Gastroesophageal sphincter (tissue), 4 donors: ENCODE measurements around the gene IFT80. TPM values are rescaled to one million over a fixed set of nuclear protein-coding genes. Genes with fewer than 3 reads are reported as not detected.

Source experiments
- ATAC-seq: fragments of 150-250 bp; one replicate; pipeline ENCODE4 v1.9.1; 2016; ENCODE audit warnings: mild to moderate bottlenecking, moderate library complexity
- H3K27ac ChIP-seq, 4 donors: fragments of 200-600 bp; sonication (generic) in 3 of 4; 1 replicate in 3 of 4; 2 replicates in 1 of 4; pipeline ENCODE4 v1.5.1; 2016 to 2019
- H3K27me3 ChIP-seq: fragments of 200-600 bp; sonication (generic); one replicate; pipeline ENCODE4 v1.5.1; 2019
- H3K36me3 ChIP-seq, 2 donors: fragments of 200-600 bp; sonication (generic); one replicate each; pipeline ENCODE4 v1.5.1; 2019; ENCODE audit warnings: control low read depth in 1 of 2
- H3K4me1 ChIP-seq, 3 donors: fragments of 200-600 bp; sonication (generic); 1 replicate in 2 of 3; 2 replicates in 1 of 3; pipeline ENCODE4 v1.5.1; 2016 to 2019; ENCODE audit warnings: control low read depth in 2 of 3
- H3K4me3 ChIP-seq, 2 donors: fragments of 200-600 bp; sonication (generic); one replicate each; pipeline ENCODE4 v1.5.1; 2019; ENCODE audit warnings: mild to moderate bottlenecking in 1 of 2, moderate library complexity in 1 of 2
- H3K9me3 ChIP-seq, 3 donors: fragments of 200-600 bp; sonication (generic); one replicate each; pipeline ENCODE4 v1.5.1; 2017 to 2019; ENCODE audit warnings: control low read depth in 2 of 3
- CTCF ChIP-seq, 4 experiments: fragments of 200-600 bp in 2 of 4; fragments of 450-650 bp in 2 of 4; sonication (generic) in 1 of 4; IDR thresholded peaks; one replicate each; pipeline ENCODE4 v1.5.1; 2017 to 2019; ENCODE audit warnings: antibody characterized with exemption in 4 of 4, mild to moderate bottlenecking in 2 of 4, moderate library complexity in 2 of 4
- EP300 ChIP-seq: sonication (generic); formaldehyde crosslinking; IDR thresholded peaks from one replicate; pipeline ENCODE4 v1.6.1; 2017; ENCODE audit warnings: antibody characterized with exemption, mild to moderate bottlenecking
- POLR2A ChIP-seq, 2 donors: fragments of 450-650 bp; IDR thresholded peaks; one replicate each; pipeline ENCODE4 v1.6.1; 2017; ENCODE audit warnings: antibody characterized with exemption in 2 of 2, mild to moderate bottlenecking in 2 of 2, moderate library complexity in 1 of 2
- POLR2AphosphoS5 ChIP-seq: sonication (generic); formaldehyde crosslinking; IDR thresholded peaks from one replicate; pipeline ENCODE4 v1.6.1; 2017; ENCODE audit warnings: antibody characterized with exemption
- WGBS, 2 donors: methylation state at CpG; one replicate each; pipeline ENCODE4 v1.1.5; 2018; ENCODE audit warnings: low coverage in 1 of 2; 5-methylcytosine and 5-hydroxymethylcytosine counted together
- total RNA-seq, 4 donors: library from RNA; depleted of rRNA; stranded (reverse); fragments of >200 nt; gene quantifications; one replicate each; pipeline ENCODE4 v1.1.0, GENCODE V29; 2016

IFT80 gene
- total RNA-seq, 4 donors from 2014 or later = 14.9 to 36.6 (median 20.1) TPM

DNA sequence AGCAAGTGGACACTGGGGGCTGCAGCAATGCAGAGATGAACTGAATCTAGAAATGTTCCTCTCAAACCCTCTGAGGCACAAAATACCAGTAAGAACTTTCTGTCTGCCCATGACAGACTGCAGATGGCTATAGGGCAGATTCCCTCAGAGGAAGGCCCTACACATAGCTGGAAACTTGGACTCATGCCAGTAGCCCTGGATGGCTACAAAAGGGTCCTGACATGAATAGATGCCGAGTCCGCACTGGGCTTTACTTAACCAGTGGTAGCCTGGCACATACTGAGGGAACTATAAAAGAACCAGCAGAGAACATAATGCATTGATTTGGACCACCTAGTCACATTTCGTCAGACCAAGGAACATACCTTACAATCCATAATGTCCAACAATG, 107.1 kb downstream of the IFT80 start:
- ATAC-seq = no peak
- H3K36me3 ChIP-seq = peaks cover 0 to 27% of the 10 kb centered on the region in 2 donors

DNA sequence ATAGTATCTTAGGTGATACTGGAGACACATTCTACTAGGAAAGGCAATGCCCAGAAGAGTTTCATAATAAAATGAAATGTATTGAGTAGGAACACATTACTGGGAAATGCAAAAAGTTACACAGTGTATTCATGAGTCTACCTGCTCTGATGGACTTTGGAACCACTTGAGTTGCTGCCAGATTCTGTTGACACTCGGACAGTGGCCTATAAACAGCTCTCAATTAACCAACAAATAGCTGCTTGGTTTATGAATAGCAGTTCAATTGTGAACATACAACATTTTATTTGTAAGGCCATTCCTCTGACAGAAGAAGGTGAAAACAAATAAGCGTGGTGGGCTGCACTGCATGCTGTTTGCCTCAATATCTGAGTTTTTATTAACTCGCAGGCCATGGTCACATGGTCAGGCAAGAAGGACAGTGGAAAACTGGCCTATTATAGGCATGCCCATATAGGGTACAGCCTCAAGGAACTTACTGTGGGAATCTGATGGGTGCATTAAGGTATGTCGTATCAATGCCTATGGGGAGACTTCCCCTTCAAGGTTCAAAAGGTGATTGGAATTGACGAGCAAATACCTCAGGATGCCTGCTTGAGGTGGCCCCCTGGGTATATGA, 107.6 kb downstream of the IFT80 start:
- no peak overlapping the region for H3K27ac ChIP-seq
- TF ChIP-seq POLR2AphosphoS5 = no peak
- TF ChIP-seq CTCF (IDR thresholded peaks at IDR 0.05) = no peak
- no peak for ATAC-seq
- 87 to 94% methylated on average over 3 to 4 of the region's 5 CpGs for WGBS, 2 donors
- H3K36me3 ChIP-seq = peaks cover 0 to 29% of the 10 kb centered on the region in 2 donors
- no peaks in the 10 kb centered on the region for H3K27me3 ChIP-seq
- no peaks in the 10 kb centered on the region for H3K4me1 ChIP-seq
- no peaks in the 10 kb centered on the region for H3K9me3 ChIP-seq
- no peak overlapping the region for H3K4me3 ChIP-seq

More for the DNA sequence above, 107.1 kb downstream of the IFT80 start:
- Histone ChIP-seq H3K27ac (no peak overlapping the region), H3K4me1 (no peaks in the 10 kb centered on the region), H3K9me3 (no peaks in the 10 kb centered on the region), H3K27me3 (no peaks in the 10 kb centered on the region), H3K4me3 (no peak overlapping the region)
- 75 to 87% methylated on average over 3 of the region's 3 CpGs for WGBS, 2 donors
- TF ChIP-seq POLR2A (IDR thresholded peaks at IDR 0.05) = no peak
- no peak for TF ChIP-seq EP300
- TF ChIP-seq CTCF (IDR thresholded peaks at IDR 0.05) = no peak
- TF ChIP-seq POLR2AphosphoS5 = no peak

- Histone ChIP-seq H3K27ac (no peak overlapping the region), H3K4me1 (no peaks in the 10 kb centered on the region), H3K4me3 (no peak overlapping the region), H3K9me3 (no peaks in the 10 kb centered on the region), H3K27me3 (no peaks in the 10 kb centered on the region), H3K36me3 (peaks cover 0 to 20% of the 10 kb centered on the region in 2 donors)
- no peak for ATAC-seq
- 100% methylated on average over 1 of the region's 1 CpG for WGBS, 2 donors
- TF ChIP-seq CTCF (IDR thresholded peaks at IDR 0.05) = no peak
- no peak for TF ChIP-seq EP300
- TF ChIP-seq POLR2AphosphoS5 = no peak
- no peak for TF ChIP-seq POLR2A (IDR thresholded peaks at IDR 0.05)
Observed at GRCh38 chr3:160287666-160288065, 111.4 kb downstream of the IFT80 start.

GRCh38 chr3:160286231-160286630, 112.8 kb downstream of the IFT80 start:
- Histone ChIP-seq H3K36me3 (peaks cover 0 to 17% of the 10 kb centered on the region in 2 donors), H3K9me3 (no peaks in the 10 kb centered on the region), H3K4me1 (no peaks in the 10 kb centered on the region), H3K27me3 (no peaks in the 10 kb centered on the region), H3K27ac (no peak overlapping the region), H3K4me3 (no peak overlapping the region)
- no peak for TF ChIP-seq EP300
- TF ChIP-seq POLR2A (IDR thresholded peaks at IDR 0.05) = no peak
- TF ChIP-seq POLR2AphosphoS5 = no peak
- TF ChIP-seq CTCF (IDR thresholded peaks at IDR 0.05) = no peak
- ATAC-seq = no peak
- 40 to 71% methylated on average over 1 of the region's 1 CpG for WGBS, 2 donors

DNA sequence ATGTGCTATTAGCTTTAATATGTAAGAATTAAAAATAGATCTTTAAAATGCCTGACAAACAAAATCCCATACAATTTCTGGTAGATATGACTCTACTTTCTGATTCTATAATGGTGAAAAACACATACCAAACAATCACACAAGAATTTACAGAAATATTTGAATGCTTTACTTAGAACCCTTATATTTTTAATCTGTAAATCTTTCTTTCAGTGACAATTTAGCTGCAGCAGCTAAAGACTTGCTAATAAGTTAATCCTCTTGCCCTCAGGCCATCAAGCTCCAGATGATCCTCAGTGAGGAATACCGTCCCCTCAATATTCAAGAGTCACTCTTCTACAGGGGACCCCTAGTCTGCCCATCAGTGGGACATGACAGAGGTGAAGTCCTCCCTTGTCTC, 118.2 kb downstream of the IFT80 start:
- no peak for TF ChIP-seq EP300
- TF ChIP-seq POLR2A (IDR thresholded peaks at IDR 0.05) = no peak
- no peak for TF ChIP-seq POLR2AphosphoS5
- TF ChIP-seq CTCF (IDR thresholded peaks at IDR 0.05) = no peak
- no peak for ATAC-seq
- WGBS, 2 donors = 94% methylated on average over 1 of the region's 1 CpG; no CpG with 5 or more reads in 1 of the 2 donors
- no peak overlapping the region for H3K27ac ChIP-seq
- peaks cover 0 to 40% of the 10 kb centered on the region in 2 donors for H3K36me3 ChIP-seq
- H3K4me1 ChIP-seq = no peaks in the 10 kb centered on the region
- no peak overlapping the region for H3K4me3 ChIP-seq
- no peaks in the 10 kb centered on the region for H3K27me3 ChIP-seq
- no peaks in the 10 kb centered on the region for H3K9me3 ChIP-seq
